Measurements from ENCODE around the gene MTUS2. TPM values are rescaled to one million over a fixed set of nuclear protein-coding genes. Genes with fewer than 3 reads are reported as not detected.

Gene MTUS2
- total RNA-seq: 0.06 TPM in 1 of 2 replicates, not detected in the other

DNA sequence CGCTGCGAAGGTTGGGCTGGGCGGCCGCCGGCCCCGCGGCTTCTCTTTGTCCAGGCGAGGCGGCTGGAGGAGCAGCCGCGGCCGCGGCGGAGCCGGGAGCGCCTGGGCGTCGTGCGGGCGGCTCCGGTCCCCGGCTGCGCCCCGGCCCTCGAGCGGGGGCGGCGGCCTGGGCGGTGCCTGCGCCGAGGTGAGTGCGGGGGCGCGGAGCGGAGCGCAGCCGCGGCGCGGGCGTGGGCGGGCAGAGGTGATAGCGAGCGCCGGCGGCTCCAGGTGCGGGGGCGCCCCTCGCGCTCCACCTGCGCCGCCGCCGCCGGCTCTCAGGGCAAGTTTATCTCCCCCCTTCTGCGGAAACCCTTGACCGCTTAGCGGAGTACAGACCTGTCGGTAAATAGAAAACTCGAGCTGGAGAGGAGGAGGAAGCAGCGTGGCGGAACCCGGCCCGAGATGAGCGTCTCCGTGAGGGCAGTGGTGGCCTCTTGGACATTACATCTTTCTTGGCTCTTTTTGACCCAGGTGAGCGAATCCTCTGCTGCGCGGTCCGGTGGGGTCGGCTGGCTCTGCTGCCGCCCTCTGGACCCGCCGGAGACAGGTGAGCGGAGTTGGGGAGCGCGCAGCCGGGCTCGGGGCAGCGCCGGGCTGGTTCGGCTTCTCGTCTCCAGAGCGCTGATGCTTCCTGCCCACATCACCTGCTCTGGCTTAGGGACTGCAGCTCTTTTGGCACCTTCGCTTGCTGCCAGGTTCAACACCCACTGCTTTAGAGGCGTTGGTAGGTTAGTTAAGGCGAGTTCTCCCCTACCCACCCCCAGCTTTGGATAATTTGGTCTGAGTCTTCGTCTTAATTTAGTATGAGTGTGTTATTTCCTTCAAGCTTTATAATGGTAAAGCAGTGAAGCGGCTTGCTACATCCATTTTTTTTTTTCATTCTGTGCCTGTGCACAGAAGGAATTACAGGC lies at the start of gene MTUS2:
Gene MTUS2 (plus strand): TSS at position 241 of the 953 bp plus-strand sequence.
- DNase-seq (ENCODE audit: extremely low read depth, low read depth, low spot score): no peak

DNA sequence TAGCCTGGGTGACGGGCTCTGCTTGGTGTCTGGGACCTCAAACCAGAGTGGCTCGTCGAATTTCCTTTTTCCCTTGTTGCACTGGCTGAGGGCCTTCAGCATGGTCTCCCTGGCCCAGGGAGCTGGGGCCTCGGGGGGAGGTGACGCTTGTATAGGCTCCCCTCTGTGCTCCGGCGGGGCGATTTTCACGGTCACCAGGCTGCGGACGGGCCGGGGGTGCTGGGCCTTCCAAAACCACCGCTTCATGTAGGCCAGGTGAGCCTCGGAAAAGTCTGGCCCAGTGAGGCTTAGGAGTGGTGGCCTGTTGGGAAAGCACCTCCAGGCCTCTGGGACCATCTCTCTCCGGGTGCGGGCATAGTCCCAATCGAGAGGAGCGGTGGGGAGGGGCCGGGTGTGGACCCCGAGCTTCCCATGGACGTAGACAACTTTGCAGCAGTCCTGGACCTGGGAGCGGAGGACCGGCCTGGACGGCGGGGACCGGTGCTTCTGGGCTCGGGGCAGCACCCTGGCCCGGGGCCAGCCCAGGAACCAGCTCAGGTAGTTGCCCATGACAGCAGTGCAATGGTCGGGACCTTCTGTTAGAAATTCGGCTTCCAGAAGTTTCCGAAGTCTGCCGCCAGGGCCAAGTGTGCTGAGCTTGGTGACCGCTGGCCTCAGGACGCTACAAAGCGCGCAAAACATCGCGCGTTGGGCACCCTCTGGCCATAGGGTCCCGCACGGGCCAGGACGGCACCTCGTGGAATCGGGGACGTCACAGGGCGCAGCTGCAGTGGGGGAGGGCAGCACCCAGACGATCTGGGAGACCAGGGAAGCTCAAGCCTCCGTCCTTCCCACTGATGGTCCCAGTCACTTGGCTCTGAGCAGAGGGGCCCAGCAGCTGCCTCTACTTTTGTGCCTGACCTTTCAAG lies 41.6 kb upstream of the MTUS2 start:
- DNase-seq (ENCODE audit: extremely low read depth, low read depth, low spot score): no peak

DNA sequence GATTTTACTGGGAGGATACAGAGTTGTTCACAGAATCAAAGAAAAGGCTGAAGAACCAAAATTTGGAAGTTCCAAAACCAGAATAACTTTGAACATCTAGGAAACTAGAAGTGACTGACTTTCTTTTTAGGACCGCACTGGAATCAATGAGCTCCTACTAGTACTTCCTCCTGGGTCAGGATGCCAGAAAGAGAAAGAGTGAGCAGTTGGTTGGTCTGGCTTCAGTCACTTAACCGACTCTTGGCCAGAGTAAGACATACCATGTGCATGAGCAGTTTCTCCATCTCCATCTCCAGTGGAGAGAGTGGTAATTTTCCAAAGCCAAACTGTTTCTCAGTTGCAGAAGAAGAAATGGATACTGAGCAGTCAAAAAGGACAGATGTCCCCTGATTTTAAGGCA lies 27.1 kb upstream of the MTUS2 start:
- no peak for DNase-seq (ENCODE audit: extremely low read depth, low read depth, low spot score)

DNA sequence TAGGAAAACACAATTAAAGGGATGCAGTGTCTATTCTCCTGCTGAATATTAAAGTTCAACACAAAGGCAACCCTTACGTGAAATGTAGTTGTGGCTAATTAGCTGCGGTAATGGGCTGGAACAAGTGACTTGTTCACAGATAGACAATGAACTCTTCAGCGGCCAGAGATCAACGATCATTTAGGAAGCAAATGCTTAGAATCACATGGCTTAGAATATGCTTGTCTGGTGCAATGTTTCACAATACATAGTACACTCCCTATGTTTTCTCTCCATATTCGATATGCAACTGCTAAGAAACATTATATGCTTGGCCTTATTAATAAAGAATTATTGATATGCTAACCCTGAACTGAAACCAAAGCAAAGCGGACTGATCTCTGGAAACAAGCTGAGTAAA lies 25.7 kb upstream of the MTUS2 start:
- DNase-seq (ENCODE audit: extremely low read depth, low read depth, low spot score): no peak

DNA sequence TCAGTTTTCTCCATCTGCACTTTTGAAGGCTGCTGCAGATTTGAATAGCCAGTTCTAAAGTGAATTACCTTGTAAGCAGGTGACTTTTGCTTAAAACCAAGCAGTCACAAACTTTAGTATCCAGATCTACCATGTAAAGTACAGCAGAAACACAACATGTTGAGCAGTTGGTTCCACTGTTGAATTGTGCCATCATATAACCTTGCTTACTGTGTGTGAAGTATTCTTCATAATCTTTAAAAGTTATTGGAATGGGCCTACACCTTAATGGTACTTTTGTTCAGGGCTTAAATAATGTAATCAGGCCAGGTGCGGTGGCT lies 23.2 kb upstream of the MTUS2 start:
- DNase-seq (ENCODE audit: extremely low read depth, low read depth, low spot score): no peak

DNA sequence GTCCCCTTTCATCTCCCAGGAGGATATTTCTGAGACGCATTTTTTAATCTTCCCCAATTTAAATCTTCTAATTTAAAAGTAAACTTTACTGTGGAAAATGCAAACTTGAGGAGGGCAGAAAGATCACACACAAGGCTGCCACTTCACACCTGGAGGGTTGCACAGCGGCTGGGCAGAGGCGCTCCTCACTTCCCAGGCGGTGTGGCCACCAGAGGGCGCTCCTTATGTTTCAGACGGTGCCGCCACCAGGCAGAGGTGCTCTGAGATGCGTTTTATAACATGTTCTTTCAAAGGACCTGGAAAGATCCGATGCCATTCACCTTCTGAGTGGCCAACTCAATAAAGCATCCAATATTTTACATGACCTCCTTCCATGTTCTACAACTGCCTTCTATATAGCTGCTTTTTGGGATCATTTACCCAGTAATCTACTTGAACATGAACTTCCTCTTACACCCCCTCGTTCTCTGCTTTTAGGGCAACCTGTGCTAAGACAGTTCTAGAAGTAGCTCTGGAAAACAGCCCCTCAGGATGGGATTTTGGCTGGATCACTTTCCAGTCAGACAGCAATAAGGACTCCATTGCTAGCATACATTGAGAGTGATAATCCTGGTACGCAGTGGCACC lies 14.8 kb upstream of the MTUS2 start:
- DNase-seq (ENCODE audit: extremely low read depth, low read depth, low spot score): no peak

DNA sequence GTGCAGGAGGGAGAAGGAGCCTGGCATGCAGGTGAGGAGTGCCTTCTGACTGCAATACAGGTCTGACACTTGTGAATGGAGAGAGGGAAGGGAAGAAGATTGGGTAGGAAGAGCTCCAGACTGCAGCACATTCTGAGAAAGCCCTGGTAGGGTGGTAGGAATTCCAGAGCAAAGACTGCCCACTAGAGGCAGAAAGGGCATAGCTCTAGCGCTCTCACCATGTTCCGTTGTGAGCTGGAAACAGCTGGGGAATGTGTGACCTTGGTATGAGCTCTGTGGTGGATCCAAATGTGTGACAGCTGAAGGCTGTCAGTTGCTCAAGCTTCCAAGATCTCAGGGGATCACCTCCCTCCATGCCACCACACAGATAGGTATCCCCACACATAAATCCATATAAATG lies 2.9 kb upstream of the MTUS2 start:
- DNase-seq (ENCODE audit: extremely low read depth, low read depth, low spot score): no peak

DNA sequence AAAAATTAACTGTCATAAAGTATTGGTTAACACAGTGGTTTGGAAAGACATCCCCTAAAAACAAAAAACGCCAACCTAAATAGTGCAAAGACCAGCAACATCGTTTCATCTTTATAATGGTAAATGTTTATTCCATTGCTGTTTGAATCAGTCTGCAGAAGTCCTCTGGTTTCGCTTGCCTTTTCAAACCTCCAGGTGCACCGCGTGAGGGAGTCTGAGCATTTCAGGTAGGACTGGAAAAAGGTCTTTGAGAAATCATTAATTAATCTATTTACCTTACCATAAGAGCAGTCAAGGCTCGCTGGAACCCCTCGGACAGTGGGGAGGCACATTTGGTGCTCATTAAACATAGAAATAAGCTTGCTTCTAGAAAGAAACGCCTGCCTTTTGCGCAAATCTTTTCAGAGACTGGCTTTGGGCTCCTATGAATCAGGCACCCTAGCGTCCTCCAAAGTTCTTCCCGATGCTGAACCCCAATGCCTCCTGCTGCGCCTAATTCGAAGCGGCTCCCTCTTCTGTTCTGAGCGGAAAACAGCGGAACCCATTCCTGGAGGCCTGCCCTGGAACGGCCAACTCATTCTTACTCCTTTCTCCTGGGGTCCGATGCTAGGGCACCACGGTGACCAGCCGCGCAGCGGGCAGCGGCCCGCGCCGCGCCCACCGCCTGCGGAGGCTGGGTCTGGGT lies 951 bp upstream of the MTUS2 start:
- DNase-seq (ENCODE audit: extremely low read depth, low read depth, low spot score): no peak

DNA sequence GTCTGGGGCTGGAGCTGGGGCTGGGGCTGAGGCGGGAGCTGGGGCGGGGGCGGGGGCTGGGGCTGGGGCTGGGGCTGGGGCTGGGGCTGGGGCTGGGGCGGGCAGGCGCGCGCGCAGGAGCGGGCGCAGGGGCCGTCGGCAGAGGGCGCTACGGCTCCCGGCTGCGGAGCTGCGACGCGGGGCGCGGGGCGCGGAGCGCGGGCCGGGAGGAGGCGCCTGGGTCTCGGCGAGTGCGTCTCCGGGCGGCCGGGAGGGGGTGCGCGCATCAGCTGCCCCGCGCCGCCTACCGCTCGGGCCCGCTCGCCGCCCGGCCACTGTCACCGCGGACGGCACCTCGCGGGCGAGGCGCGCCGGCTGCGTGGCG lies 422 bp upstream of the MTUS2 start:
- no peak for DNase-seq (ENCODE audit: extremely low read depth, low read depth, low spot score)

DNA sequence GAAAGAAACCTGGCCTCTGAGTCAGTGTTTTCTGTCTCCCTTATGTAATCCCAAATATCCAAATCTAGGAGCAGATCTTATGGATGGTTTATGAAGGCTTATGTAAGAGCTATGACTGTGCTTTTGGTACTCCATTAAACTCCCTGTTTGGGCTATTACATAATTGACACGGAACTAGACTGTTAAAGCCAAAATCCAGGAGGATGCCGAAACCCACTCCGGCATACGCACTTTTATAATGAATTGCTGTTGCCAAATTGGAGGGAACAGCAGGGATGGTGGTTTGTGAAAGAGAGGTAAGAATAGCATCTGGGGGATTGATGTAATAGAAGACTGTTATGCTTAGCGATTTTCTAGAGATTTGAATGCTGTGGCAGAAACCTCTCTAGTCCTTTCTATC lies 2.0 kb downstream of the MTUS2 start:
- no peak for DNase-seq (ENCODE audit: extremely low read depth, low read depth, low spot score)

DNA sequence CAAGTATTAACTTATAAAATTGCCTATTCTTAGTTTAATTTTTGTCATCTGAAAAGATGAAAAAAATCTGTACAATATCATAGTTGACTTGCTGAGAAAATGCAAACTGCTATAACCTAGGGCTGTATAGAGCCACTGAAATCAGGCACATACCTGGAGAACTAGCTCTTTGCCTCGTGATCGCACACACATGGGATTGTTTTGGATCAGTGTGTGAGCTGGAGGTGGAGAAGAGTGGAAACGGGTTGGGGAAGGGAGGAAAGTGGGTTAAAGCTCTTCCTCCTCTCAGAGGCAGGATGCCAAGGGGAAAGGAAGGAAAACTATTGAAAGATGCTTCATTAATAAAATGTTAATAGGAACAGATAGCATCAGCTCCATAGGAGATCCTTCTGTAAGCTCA lies 2.7 kb downstream of the MTUS2 start:
- no peak for DNase-seq (ENCODE audit: extremely low read depth, low read depth, low spot score)

DNA sequence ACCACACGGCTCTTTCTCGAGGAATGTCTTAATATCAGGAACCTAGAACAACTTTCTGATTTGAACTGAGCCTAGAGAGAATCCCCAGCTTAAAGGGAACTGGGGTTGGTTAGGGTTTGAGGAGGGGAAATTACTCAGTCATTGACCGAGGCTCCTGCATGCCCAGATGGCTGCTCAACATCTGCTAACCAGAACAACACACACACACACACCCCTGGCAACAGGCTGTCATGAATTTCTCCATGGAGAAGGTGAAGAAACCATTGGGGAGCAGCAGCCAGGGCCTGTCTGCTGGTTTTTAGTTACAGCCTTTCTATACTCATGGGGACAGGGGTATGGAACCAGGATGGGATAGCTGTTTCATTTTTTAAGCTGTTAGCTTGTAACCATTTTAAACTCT lies 5.2 kb downstream of the MTUS2 start:
- no peak for DNase-seq (ENCODE audit: extremely low read depth, low read depth, low spot score)

DNA sequence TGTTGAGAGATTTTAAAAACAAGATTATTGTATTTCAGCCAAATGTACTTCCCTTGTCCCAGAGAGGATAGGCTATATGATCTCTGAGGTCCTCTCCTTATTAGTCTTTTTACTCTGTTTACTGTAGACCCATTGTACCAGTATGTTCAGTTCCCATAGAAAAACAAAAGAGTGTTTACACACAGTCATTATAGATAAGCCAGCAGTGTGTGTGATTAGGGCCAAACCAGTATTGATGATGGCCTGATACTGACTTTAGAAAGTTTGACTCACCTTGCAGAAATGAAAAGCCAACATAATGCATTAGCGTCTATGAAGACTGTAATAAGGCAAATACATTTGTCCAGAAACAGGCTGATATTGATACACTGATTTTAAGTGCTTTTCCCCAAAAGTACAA lies 6.2 kb downstream of the MTUS2 start:
- DNase-seq (ENCODE audit: extremely low read depth, low read depth, low spot score): no peak

DNA sequence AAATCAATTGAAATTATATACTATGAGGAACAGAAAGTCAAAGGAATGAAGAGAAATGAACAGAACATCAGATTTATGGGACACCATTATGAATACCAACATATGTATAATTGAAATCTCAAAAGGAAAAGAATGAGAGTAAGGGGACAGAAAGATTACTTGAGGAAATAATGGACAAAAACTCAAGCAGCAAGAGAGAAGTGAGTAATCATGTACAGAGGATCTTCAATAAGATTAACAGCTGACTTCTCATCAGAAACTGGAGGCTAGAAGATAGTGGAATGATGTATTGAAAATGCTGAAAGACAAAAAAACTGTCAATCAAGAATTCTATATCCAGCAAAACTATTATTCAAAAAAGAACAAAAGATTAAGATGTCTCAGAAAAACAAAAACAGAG lies 10.4 kb downstream of the MTUS2 start:
- DNase-seq (ENCODE audit: extremely low read depth, low read depth, low spot score): no peak

DNA sequence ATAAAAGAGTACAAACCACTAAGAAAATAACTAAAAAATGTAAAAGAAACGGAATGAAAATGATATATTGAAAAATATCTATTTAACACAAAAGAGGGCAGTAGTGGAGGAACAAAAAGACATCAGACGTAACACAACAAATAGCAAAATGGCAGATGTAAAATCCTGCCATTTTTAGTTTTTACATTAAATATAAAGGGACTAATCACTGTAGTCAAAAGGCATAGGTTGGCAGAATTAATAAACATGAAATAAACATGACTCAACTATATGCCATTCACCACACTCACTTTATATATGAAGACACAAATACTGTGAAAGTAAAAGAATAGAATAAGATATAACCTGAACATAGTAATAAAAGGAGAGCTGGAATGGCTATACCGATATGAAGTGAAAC lies 11.0 kb downstream of the MTUS2 start:
- no peak for DNase-seq (ENCODE audit: extremely low read depth, low read depth, low spot score)

DNA sequence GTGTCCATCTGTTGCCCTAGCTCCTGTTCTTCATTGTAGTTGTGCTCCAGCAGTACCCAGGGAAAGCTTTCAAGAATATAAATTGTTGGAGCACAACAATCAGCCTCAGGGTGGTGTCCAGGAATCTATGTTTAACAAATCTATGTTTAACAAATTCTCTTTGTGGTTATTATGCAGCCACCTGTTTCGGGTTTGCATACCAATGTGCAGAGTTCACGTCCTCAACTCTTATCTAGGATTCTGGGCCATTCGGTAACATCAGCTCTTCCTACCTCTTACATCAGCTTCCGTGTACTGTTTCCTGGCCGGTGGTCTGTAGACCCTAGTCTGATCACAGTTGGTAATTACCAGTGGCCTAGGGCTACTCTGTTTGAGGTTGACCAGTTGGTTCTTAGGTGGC lies 17.0 kb downstream of the MTUS2 start:
- no peak for DNase-seq (ENCODE audit: extremely low read depth, low read depth, low spot score)

DNA sequence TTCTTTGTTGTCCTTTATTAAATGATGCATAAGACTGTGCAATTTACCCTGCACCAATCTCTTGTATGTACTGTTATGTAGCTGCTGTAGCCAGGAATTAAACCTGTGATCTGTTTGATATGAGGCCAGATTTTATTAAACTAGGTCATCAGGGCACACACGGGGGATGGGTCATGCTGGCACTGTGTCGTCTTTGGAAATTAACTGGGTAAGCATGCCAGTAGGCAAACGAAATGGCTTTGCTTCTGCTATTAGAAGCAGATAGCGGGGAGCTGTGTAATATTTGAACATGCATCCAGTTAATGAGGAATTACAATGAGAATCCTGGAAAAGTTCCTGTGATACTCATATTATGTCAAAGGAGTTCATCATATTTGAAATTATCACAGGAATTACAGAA lies 23.5 kb downstream of the MTUS2 start:
- no peak for DNase-seq (ENCODE audit: extremely low read depth, low read depth, low spot score)

DNA sequence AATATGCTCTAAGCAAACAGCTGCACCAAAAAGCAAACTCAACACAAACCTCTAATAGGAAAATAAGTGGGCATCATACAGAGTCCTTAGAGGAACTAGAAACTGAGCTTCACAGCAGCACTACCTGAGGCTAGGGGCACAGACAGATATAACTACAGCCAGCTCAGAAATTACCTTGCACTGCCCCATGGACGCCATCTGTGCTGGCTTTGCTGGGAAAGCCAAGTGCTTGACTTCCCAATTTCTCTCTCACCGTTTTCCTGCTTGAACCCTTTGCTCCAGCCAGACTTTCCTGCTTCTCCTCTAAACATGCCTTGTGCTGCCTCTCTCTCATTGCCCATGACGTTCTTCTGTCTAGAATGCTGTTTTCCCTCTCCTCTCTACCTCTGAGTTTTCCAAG lies 29.3 kb downstream of the MTUS2 start:
- no peak for DNase-seq (ENCODE audit: extremely low read depth, low read depth, low spot score)

DNA sequence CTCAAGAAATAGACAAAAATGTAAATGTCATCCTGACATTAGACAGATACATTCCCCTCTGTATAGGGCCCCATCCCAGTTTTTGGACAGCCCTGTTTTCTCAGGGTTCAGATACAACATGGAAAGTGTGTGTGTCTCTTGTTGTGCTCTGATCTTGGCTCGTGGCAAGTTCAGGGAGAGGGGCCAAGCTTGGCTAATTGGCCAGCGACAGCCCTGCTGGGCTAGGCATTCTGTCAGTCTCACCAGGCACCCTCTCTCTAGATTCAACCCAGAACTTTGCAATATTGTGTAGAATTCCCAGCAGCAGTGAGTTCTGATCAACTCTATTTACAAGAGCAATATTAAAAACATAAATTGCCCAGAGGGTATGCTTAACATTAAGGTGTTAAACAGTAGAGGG lies 30.1 kb downstream of the MTUS2 start:
- no peak for DNase-seq (ENCODE audit: extremely low read depth, low read depth, low spot score)

DNA sequence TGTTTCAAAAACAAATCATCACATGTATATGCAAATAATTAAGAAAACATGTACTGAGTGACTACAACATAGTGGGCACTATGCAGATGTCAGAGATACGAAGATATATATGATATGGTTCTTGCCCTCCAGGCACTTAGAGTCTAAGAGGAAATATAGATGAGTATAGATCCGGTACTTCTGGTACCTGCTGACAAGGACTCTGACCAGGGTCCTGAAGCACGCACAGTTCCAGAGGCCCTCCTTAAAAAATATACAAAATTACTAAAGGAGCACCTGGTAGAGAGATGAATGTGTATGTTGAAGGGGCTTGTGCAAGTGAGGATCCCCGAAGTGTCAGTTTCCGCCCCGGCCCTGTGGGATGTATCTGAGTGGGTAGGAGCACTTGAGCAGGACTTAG lies 31.3 kb downstream of the MTUS2 start:
- DNase-seq (ENCODE audit: extremely low read depth, low read depth, low spot score): no peak

DNA sequence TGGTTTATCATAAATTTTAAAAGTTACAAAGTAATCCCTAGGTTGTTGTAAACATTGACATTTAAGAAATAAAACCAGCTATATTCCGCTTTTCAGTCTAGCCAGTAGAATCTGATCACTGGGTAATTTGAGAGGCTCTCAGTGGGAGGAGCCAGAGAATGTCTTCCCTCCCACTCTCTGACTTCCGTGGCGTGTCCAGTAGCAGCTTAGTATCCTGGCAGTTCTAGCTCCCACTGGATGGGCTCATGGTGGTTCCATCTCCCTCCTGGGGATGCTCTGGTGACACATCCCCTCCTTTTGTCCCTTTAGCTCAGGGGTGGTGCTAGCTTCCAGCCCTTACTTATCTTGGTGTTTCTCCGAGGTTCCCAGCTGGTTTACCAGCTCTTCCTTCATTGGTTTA lies 34.5 kb downstream of the MTUS2 start:
- no peak for DNase-seq (ENCODE audit: extremely low read depth, low read depth, low spot score)
